Natural killer cell (primary cell): ENCODE data around the gene ETNK1. TPM values are rescaled to one million over a fixed set of nuclear protein-coding genes. Genes with fewer than 3 reads are reported as not detected.

ENCODE experiments used
- ATAC-seq, 3 donors: fragments of 150-1000 bp in 2 of 3; fragments of 200-7000 bp in 1 of 3; cut with Tn5 transposase; 1 replicate in 1 of 3; 2 replicates in 2 of 3; pipeline ENCODE4 v1.10.0; 2021; ENCODE audit warnings: mild to moderate bottlenecking in 2 of 3, moderate library complexity in 2 of 3
- DNase-seq, 2 donors: peaks; one replicate each; pipeline versions ENCODE4 v3.0.0 to v3.0.0-alpha.2; 2013 to 2021; ENCODE audit warnings: mixed read lengths in 1 of 2
- H3K27ac ChIP-seq: one replicate; pipeline ENCODE4 v1.5.1; 2013; ENCODE audit warnings: mild to moderate bottlenecking, low read length
- H3K27me3 ChIP-seq: one replicate; pipeline ENCODE4 v1.6.1; 2013; ENCODE audit warnings: low read length; ENCODE audit not compliant: control insufficient read depth, insufficient read depth
- H3K36me3 ChIP-seq: one replicate; pipeline ENCODE4 v1.6.1; 2013; ENCODE audit warnings: low read length; ENCODE audit not compliant: control insufficient read depth, insufficient read depth
- H3K4me1 ChIP-seq: one replicate; pipeline ENCODE4 v1.6.1; 2013; ENCODE audit warnings: low read length; ENCODE audit not compliant: control insufficient read depth, insufficient read depth
- H3K4me3 ChIP-seq: one replicate; pipeline ENCODE4 v1.5.1; 2013; ENCODE audit warnings: low read length
- H3K9me3 ChIP-seq: one replicate; pipeline ENCODE4 v1.6.1; 2013; ENCODE audit warnings: low read length; ENCODE audit not compliant: control insufficient read depth, insufficient read depth
- H3K27ac Mint-ChIP-seq, 2 donors: one replicate each; pipeline ENCODE4 v1.8.0; 2022; ENCODE audit warnings: mild to moderate bottlenecking in 2 of 2, mixed read lengths in 2 of 2, moderate library complexity in 1 of 2
- H3K27me3 Mint-ChIP-seq, 2 donors: one replicate each; pipeline ENCODE4 v1.8.0; 2022; ENCODE audit warnings: low read depth in 2 of 2, mixed read lengths in 2 of 2
- H3K36me3 Mint-ChIP-seq: one replicate; pipeline ENCODE4 v1.8.0; 2022; ENCODE audit warnings: mixed read lengths
- H3K4me1 Mint-ChIP-seq, 2 donors: one replicate each; pipeline ENCODE4 v1.8.0; 2022; ENCODE audit warnings: mixed read lengths in 2 of 2
- H3K4me3 Mint-ChIP-seq: one replicate; pipeline ENCODE4 v1.8.0; 2022; ENCODE audit warnings: mild to moderate bottlenecking, moderate library complexity, mixed read lengths
- H3K9me3 Mint-ChIP-seq, 2 donors: one replicate each; pipeline ENCODE4 v1.8.0; 2022; ENCODE audit warnings: mixed read lengths in 2 of 2
- CTCF ChIP-seq: fragments of 200-600 bp; IDR thresholded peaks from one replicate; pipeline ENCODE4 v1.8.0; 2022; ENCODE audit warnings: antibody characterized with exemption
- WGBS: methylation state at CpG from one replicate; pipeline ENCODE4 v1.1.7; 2013; ENCODE audit warnings: missing lambda C conversion rate; ENCODE audit not compliant: insufficient coverage; 5-methylcytosine and 5-hydroxymethylcytosine counted together
- intact Hi-C: fragments of 100-400 bp; cut with micrococcal nuclease; formaldehyde crosslinking; loops from one replicate; pipeline ENCODE4 v1.14.2; 2022
- total RNA-seq, 4 donors: library from RNA; stranded (reverse); fragments of 120-200 nt in 1 of 4; gene quantifications; one replicate each; pipeline versions ENCODE4 v1.2.3 to v1.2.4, GENCODE V29; 2013 to 2022

ETNK1 gene
- total RNA-seq, 3 donors from 2014 or later (not counting 1 experiment from before 2014, with no cell fraction given): 77.6 to 101 (median 85.2) TPM

- intact Hi-C loops: no loop called here
- no peaks in the 10 kb centered on the region for H3K9me3 ChIP-seq
- H3K4me1 ChIP-seq: no peaks in the 10 kb centered on the region
- no peak for TF ChIP-seq CTCF
- Mint-ChIP-seq H3K9me3 (no peaks in the 10 kb centered on the region), H3K4me3 (no peak overlapping the region), H3K27ac (peak overlapping the region in 1 of 2 donors; percentile 41), H3K4me1 (peaks cover 24 to 26% of the 10 kb centered on the region in 2 donors), H3K36me3 (peaks cover 8% of the 10 kb centered on the region), H3K27me3 (no peaks in the 10 kb centered on the region)
- H3K4me3 ChIP-seq: no peak overlapping the region
- H3K36me3 ChIP-seq: peaks cover 5% of the 10 kb centered on the region
- ATAC-seq (no peak), DNase-seq (no peak)
- no peak overlapping the region for H3K27ac ChIP-seq
- WGBS: 88% methylated on average over 2 of the region's 2 CpGs
- H3K27me3 ChIP-seq: no peaks in the 10 kb centered on the region
These were observed 33.2 kb downstream of the ETNK1 start for GRCh38 chr12:22658214-22658613.

GRCh38 chr12:22662356-22662755 lies 37.4 kb downstream of the ETNK1 start:
- Mint-ChIP-seq H3K4me3 (no peak overlapping the region), H3K9me3 (no peaks in the 10 kb centered on the region), H3K36me3 (peaks cover 8% of the 10 kb centered on the region), H3K4me1 (peaks cover 14 to 19% of the 10 kb centered on the region in 2 donors), H3K27me3 (no peaks in the 10 kb centered on the region), H3K27ac (no peak overlapping the region)
- WGBS: 100% methylated on average over 1 of the region's 1 CpG
- Histone ChIP-seq H3K36me3 (peaks cover 11% of the 10 kb centered on the region), H3K27me3 (no peaks in the 10 kb centered on the region), H3K4me3 (no peak overlapping the region), H3K27ac (no peak overlapping the region), H3K4me1 (no peaks in the 10 kb centered on the region), H3K9me3 (no peaks in the 10 kb centered on the region)
- TF ChIP-seq CTCF: no peak
- DNase-seq: no peak
- intact Hi-C loops: no loop called here
- no peak for ATAC-seq

GRCh38 chr12:22665476-22665875 lies 40.5 kb downstream of the ETNK1 start:
- intact Hi-C loops: no loop called here
- H3K9me3 Mint-ChIP-seq: no peaks in the 10 kb centered on the region
- Histone ChIP-seq H3K27ac (no peak overlapping the region), H3K36me3 (peaks cover 14% of the 10 kb centered on the region), H3K27me3 (no peaks in the 10 kb centered on the region), H3K9me3 (no peaks in the 10 kb centered on the region), H3K4me3 (no peak overlapping the region), H3K4me1 (no peaks in the 10 kb centered on the region)
- ATAC-seq (no peak), DNase-seq (no peak)
- no peak overlapping the region for H3K4me3 Mint-ChIP-seq
- peaks cover 8% of the 10 kb centered on the region for H3K36me3 Mint-ChIP-seq
- H3K27me3 Mint-ChIP-seq: no peaks in the 10 kb centered on the region
- peak overlapping the region; percentile 61 to 69 for H3K27ac Mint-ChIP-seq
- peaks cover 4 to 5% of the 10 kb centered on the region in 2 donors for H3K4me1 Mint-ChIP-seq
- no peak for TF ChIP-seq CTCF

- no peak overlapping the region for H3K4me3 Mint-ChIP-seq
- peaks cover 19% of the 10 kb centered on the region for H3K36me3 ChIP-seq
- DNase-seq (no peak), ATAC-seq (no peak)
- intact Hi-C loops: no loop called here
- H3K27me3 Mint-ChIP-seq: no peaks in the 10 kb centered on the region
- H3K4me3 ChIP-seq: no peak overlapping the region
- no peak overlapping the region for H3K27ac ChIP-seq
- no peaks in the 10 kb centered on the region for H3K27me3 ChIP-seq
- H3K9me3 ChIP-seq: no peaks in the 10 kb centered on the region
- no peak for TF ChIP-seq CTCF
- H3K4me1 Mint-ChIP-seq: peaks cover 4 to 5% of the 10 kb centered on the region in 2 donors
- no peaks in the 10 kb centered on the region for H3K4me1 ChIP-seq
- WGBS: no CpG with 5 or more reads among the region's 1 CpG
- no peaks in the 10 kb centered on the region for H3K9me3 Mint-ChIP-seq
- no peaks in the 10 kb centered on the region for H3K36me3 Mint-ChIP-seq
- no peak overlapping the region for H3K27ac Mint-ChIP-seq
These were observed 42.2 kb downstream of the ETNK1 start for GRCh38 chr12:22667122-22667521.
